ENCODE data around the gene MC1R.
A peak's percentile ranks its signal among the peaks of the same experiment; 100 is the strongest.

MC1R gene

DNA sequence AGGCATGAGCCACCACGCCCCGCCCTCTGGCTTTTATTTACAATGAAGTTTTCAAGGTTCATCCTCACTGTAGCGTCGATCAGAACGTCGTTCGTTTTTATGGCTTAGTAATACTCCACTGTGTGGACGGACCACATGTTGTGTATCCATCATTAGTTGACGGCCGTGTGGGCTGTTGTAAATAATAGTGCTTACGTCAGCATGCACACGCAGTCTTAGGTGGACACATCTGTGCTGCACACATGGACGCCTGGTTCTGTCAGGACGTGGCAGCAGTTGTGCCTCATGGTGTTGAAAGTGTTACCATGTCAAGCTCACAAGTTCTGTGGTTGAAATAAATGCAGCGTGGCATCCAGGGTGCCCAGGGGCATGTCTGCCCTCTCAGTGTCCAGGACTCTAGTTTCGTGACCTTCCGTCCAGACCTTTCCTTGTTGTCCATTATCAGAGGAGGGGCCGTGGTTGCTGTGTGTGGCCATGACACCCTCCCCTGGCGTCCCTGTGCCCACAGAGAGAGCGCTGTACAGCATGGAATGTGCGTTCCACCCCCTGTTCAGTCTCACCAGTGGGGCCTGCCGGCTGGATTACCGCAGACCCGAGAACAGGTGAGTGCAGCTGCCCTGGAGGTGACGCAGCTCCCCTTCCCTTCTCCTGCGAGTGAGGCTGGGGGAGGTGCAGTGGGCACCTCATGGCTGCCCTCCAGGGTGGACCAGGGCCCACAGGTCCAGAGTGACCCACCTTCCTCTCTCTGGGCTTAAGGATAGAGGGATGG is 23.0 kb upstream of the MC1R start:
- DNase-seq (ENCODE audit: low read depth, low spot score): no peak

DNA sequence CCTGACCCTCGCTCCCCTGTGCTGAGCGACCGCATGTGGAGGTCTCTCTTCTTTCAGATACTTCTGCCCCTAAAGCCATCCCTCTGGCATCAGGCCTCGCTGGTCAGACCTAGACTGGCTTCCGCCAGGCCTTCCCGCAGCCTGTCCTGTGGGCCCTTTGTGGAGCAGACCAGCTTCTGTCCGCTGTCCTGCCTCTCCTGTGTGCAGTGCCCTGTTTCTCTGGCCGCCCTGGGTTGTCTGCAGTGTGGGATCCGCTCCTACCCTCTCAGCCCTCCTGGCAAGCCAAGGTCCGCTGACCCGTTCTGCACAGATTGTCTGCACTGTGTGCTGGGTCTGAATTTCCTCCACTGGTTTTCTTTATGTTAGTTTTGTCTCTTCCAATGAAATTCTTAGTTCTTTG is 21.5 kb upstream of the MC1R start:
- no peak for DNase-seq (ENCODE audit: low read depth, low spot score)

DNA sequence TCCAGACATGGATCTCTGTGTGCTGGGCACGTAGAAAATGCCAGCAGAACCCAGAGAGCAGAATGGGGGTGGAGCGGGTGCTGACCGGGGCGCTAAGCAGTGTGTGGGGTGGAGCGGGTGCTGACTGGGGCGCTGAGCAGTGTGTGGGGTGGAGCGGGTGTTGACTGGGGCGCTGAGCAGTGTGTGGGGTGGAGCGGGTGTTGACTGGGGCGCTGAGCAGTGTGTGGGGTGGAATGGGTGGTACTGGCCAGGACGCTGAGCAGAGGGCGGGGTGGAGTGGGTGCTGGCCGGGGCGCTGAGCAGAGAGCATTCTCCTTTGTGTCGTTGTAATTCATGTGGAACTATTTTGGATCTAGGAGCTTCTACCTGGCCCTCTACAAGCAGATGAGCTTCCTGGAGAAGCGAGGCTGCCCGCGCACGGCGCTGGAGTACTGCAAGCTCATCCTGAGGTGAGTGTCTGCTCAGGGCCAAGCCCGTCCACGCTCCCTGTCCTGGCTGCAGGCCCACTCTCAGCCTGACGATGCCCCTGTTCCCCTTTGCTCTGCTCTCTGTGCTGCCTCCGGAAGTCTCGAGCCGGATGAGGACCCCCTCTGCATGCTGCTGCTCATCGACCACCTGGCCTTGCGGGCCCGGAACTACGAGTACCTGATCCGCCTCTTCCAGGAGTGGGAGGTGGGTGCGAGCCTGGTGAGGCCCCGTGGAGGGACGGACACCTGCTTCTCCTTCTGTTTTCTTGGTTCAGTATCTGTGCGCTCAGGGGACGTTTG is 20.3 kb upstream of the MC1R start:
- no peak for DNase-seq (ENCODE audit: low read depth, low spot score)

DNA sequence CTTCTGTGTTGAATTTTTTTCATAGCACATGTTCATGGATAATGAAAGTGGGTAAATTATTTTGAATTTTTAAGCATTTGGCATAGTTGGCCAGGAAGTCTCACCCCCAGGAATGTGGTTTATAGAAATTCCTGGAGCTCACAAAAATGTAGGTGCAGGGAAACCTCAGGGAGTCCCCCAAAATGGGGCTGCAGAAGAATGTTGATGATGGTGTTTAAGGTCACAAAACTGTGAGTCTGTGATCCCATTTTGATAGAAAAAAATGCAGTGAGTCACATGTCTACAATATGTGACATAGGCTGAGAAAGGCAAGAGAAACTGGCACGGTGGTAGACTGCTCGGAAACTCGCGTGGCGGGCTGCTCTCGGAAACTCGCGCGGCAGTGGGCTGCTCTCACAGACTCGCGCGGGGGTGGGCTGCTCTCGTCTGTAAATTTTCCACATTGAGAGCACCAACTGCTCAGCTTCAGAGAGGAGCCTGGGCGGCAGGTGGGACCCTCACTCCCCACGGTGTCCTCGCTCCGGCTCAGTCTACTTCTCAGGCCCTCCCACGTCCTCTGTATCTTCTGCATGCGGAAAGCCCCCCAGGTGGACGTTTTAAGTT is 18.7 kb upstream of the MC1R start:
- DNase-seq (ENCODE audit: low read depth, low spot score): no peak

DNA sequence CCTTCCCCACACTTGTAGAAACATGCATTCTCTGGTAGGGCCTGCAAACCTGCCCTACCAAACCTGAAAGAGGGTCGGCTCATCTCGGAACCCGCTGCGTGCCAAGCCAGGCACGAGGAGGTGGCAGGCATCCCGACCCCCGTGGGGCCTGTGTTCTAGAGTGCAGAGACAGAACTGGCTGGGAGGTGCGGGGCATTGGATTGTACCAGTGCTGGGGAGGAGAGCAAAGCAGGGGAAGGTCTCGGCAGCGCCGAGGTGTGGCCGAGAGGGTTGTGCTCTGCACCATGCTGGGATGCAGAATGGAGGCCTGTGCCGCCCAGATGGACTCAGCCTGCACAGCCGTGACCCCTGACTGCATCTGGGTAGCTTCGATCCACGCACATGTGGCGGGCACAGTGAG is 17.8 kb upstream of the MC1R start:
- no peak for DNase-seq (ENCODE audit: low read depth, low spot score)

DNA sequence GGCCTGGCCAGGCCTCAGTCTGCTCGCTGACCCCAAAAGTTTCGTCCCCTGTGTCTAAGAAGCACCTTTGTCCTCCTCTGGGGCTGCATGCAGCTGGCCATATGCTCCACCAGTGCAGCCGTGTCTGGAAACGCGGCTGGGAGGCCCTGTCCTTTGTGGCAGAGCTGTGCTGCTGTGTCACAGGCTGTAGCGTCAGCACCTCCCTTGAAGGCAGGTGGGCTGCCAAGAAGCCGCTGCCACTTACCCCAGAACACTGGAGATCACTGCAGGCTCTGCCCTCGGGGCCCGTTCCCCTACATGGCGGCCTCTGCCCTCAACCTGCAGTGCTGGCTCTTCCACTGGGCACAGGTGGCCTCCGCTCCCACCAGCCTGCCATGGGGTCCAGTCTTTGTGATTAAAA is 15.7 kb upstream of the MC1R start:
- DNase-seq (ENCODE audit: low read depth, low spot score): no peak

DNA sequence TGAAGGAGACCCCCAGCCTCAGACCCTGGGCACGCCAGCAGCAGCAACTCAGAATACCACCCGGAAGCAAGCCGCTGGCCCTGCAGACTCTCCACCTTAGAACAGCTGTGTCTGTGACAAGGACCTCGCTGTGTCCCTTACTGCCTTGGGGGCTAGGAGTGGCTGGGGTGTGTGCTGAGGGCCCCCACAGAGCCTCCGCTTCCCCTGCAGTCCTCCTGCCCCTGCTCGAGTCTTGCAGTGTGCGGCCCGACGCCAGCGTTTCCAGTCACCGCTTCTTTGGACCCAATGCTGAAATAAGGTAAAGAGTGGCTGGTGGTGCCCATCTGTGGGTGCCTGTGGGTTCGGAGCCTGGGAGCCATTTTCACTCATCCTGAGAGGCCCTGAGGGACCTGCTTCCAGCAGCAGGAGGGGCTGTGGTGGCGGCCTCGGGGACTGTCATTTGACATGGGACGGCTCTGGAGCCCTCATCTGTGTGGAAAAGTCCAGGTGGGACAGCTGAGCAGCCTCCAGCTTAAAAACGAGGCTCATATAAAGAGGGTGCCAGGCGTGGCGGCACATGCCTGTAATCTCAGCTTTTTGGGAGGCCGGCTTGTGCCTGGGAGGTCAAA is 14.7 kb upstream of the MC1R start:
- no peak for DNase-seq (ENCODE audit: low read depth, low spot score)

DNA sequence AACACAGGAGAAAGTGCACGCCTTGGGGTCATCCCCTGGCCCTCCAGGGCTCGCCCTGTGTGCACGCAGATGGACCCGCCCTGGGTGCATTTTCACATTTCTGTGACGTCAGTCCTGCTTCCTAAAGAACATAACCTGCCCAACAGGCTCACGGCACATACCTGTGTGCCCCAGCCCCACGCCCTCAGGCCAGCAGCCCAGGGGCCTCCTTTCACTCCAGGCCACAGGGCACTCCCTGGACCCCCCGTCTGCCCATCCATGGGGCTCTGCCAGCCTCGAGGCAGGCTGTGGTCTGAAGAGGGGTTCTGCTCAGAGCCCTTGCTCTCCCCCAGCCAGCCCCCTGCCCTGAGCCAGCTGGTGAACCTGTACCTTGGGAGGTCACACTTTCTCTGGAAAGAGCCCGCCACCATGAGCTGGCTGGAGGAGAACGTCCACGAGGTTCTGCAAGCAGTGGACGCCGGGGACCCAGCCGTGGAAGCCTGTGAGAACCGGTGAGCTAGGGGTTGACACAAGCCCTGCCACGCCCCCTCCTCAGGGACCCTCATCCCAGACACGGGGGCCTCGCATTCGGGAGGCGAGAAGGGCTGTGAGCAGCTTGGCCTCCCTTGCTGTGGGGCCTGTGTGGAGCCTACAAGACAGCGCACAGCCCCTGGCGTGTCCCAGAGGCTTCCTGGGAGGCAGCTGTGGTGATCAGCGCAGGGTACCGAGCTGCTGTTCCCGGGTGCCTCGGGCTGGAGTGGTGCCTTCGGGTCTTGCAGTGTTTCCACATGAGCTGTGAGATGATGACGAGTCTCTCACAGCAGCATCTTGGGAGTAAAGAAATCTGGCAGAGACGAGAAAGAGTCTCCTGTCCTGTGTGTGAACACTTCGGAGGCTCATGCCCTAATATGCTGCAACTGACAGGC is 13.8 kb upstream of the MC1R start:
- no peak for DNase-seq (ENCODE audit: low read depth, low spot score)

DNA sequence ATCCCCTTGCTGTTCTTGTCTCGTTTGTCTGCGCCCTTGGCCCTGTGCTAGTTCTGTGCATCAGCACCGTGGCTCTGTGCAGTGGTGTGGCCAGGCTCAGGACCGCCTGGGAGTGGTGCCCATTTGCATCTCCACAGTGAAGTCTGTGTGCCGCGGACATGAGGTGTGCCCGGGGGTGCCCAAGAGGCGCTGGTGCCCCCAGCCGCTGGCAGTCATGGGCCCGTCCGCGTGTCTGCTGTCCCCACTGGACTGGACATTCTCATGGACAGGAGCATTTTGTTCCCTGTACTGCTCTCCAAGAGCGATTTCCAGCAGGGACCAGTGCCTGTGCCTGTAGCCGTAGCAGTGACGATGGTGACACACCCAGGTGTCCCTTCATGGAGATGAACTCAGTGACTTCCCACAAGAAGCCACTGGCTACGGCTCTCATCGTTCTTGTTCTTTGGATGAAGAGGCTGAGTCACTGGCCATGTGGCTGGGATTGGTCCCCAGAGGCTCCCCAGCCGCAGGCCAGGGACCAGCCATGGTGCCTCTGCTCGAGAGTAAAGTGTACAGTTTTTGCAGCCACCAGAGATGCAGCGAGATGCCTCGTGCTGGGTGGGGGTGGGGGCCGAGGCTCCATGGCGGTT is 13.0 kb upstream of the MC1R start:
- no peak for DNase-seq (ENCODE audit: low read depth, low spot score)

DNA sequence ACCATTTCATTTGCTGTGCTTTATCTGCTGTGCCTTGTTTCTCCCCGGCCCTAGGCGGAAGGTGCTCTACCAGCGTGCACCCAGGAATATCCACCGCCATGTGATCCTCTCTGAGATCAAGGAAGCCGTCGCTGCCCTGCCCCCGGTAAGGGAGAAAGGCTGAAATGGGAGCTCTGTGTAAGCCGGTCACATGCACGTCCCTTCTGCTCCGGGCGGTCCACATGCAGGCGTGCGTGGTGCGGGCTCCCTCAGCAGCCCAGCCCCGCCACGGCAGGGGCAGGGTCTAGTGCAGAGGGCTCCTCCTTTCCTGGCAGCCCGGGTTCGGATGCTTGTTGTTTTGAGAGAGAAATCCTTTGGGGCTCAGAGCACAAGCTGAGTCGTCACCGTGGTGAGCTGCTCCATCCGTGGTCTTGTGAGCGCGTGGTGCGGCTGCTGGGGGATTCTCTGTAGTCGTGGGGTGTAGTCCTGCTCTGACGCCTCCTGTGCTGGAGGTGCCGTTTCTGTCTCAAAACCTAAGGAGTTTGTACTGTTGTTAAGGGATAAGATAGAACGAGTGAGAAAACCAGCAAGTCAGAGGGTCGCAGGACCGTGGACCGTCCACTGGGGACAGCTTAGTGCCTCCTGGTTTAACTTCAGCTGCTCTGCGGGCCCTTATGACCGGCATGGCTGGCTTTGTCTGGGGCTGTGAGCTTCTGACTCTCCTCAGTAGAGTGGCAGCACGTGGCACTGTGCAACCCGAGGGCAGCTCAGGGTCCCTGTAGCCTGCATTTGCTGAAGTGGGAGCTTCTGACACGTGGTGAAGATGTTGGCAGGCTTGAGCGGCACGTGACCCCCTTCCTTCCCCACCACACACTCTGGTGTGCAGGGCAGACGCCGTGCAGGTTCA is 12.3 kb upstream of the MC1R start:
- no peak for DNase-seq (ENCODE audit: low read depth, low spot score)

DNA sequence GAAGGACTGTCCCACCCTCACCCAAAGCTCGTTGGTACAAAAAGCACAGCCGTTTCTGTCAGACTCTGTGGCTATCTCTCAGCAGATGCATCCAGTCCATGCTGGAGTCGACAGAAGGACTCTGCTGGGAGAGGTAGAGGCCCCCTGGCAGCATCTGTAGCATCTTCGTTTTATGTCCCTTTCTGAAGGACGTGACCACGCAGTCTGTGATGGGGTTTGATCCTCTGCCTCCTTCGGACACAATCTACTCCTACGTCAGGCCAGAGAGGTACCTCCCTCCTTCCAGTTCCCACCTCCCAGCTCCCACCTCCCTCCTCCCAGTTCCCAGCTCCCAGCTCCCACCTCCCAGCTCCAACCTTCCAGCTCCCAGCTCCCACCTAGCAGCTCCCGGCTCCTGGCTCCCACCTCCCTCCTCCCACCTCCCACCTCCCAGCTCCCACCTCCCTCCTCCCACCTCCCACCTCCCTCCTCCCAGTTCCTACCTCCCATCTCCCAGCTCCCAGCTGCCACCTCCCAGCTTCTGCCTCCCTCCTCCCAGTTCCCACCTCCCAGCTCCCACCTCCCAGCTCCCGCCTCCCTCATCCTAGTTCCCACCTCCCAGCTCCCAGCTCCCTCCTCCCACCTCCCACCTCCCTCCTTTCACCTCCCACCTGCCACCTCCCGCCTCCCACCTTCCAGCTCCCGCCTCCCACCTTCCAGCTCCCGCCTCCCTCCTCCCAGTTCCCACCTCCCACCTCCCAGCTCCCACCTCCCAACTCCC is 11.4 kb upstream of the MC1R start:
- no peak for DNase-seq (ENCODE audit: low read depth, low spot score)

DNA sequence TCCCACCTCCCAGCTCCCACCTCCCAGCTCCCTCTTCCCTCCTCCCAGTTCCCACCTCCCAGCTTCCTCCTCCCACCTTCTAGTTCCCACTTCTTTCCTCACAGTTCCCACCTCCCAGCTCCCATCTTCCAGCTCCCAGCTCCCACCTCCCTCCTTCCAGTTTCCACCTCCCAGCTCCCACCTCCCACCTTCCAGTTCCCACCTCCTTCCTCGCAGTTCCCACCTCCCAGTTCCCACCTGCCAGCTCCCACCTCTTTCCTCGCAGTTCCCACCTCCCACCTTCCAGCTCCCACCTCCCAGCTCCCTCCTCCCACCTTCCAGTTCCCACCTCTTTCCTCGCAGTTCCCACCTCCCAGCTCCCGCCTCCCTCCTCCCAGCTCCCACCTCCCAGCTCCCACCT is 10.4 kb upstream of the MC1R start:
- no peak for DNase-seq (ENCODE audit: low read depth, low spot score)

DNA sequence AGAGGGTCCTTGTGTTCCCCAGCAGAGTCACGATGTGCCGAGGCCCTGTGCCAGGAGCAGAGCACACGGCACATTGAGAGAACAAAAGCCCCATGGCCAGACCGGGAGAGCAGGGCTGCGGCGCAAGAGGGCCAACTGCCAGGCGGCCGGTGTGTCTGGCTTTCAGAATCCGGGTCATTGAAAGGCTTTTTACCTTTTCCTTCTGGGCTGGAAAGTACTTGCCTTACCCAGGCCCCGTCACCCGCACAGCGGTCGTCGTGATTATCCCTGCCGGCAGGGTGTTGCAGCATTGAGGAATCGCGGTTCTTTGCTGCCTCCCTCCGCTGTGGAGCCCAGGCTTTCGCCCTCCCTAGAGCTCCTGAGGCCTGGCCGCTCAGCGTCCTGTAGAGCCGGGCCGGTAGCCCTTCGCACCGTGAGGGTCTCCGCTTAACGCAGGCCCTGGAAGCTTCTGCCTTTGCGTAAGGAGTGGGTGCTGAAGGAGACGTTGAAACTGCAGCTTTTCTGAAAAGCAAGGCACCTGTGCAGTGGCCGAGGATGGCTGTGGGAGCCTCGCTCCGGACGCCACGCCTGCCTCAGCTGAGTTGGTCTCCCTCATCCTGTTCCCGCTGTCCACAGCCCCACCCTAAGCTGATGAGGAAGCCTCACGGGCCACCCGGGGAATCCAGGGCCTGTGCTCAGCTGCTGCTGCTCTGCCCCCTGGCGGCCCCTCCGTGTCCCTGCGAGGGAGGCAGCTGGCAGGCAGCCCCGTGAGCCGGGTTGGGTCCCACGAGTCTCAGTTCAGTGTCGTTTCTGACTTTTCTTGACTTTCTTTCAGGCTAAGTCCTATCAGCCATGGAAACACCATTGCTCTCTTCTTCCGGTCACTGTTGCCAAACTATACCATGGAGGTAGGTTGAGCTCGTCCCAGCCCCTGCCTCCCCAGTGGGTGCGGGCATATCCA is 8.6 kb upstream of the MC1R start:
- peak; percentile 36 for DNase-seq (ENCODE audit: low read depth, low spot score)

DNA sequence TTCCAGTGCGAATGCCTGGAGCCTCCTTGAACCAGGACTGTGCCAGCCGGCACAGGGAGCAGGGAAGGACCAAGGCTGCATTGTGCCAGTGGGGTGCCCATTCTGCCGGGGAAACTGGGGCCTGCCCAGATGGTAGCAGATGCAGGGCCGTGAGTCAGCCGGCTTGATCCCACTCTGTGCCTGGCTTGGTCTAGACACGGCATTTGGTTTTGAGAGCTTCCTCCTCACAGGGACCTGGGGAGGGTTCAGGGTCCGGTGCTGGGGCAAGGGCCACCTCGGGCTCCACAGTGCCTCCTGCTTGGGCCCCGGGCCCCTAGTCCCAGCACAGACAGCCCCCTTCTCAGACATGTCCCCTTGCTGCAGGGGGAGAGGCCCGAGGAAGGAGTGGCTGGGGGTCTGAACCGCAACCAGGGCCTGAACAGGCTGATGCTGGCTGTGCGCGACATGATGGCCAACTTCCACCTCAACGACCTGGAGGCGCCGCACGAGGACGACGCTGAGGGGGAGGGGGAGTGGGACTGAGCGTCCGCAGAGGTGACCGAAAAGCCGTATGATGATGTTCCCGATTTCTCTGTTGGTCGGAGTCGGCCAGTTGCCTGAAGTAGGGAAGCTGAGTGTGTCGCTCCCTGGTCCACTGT is 7.8 kb upstream of the MC1R start:
- DNase-seq (ENCODE audit: low read depth, low spot score): no peak

DNA sequence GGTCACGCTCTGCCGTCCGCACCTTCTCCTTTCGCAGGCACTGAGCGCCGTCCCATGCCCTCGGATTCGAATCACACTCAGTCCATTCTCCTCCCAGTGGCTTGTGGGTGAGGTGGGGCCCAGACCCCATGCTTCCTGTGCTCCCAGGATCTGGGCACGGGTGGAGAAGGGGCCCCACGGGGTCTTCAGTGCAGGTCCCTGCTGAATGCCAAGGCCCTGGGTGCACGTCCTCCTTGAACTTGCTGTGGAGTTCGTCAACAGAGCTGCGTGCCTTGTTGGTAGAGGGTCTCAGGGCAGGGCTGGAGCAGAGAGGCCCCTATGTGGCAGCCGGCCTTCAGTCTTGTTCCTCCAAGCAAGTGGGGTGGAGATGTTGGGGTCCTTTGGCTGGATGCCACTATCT is 7.3 kb upstream of the MC1R start:
- DNase-seq (ENCODE audit: low read depth, low spot score): no peak

DNA sequence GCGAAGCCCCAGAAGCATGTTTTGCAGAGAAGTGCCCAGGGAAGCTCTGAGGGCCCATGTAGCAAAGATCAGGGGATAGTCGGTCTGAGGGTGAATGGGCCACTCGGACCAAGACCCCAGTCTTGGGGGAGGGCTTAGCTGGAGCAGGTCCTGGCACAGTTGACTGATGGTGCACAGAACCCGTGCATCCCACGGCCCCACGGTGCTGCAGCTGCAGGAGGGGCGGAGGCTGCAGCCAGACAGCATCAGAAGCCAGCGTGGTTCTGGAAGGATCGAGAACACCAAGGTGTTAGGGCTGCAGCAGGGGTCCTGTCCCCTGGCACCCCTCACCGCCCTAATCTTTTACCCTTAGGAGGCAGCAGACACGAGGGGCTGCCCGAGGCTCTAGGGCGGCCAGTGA is 6.5 kb upstream of the MC1R start:
- DNase-seq (ENCODE audit: low read depth, low spot score): no peak

DNA sequence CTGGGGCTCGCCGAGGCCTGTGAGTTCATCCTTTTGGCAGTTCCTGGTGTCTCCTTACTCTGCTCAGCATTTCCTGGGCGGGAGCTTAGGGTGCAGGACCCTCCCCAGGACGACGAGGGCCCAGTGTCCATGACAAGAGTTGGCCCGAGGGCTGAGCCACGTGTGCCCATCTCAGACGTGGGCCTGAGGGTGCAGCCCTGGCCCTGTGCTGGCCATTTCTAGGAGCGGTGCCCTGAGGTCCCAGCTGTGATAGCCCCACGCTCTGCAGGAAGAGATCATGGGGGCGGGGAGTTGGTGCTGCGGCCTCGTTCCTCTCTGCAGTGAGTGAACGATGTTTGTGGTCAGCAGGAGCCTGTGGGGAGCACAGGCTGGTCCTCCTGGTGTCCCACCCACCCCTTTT is 6.0 kb upstream of the MC1R start:
- no peak for DNase-seq (ENCODE audit: low read depth, low spot score)

Data from activated CD4-positive, CD25-positive, alpha-beta regulatory T cell treated with anti-CD3 and anti-CD28 coated beads, Interleukin-2, amount 50 U/mL, for 16 hours (primary cell).